ENCODE measurements around the gene SCD5.
A peak's percentile ranks its signal among the peaks of the same experiment; 100 is the strongest.

SCD5 gene

GRCh38 chr4:82630079-82630478, 168.5 kb downstream of the SCD5 start:
- no peak for DNase-seq (ENCODE audit: low spot score)

DNA sequence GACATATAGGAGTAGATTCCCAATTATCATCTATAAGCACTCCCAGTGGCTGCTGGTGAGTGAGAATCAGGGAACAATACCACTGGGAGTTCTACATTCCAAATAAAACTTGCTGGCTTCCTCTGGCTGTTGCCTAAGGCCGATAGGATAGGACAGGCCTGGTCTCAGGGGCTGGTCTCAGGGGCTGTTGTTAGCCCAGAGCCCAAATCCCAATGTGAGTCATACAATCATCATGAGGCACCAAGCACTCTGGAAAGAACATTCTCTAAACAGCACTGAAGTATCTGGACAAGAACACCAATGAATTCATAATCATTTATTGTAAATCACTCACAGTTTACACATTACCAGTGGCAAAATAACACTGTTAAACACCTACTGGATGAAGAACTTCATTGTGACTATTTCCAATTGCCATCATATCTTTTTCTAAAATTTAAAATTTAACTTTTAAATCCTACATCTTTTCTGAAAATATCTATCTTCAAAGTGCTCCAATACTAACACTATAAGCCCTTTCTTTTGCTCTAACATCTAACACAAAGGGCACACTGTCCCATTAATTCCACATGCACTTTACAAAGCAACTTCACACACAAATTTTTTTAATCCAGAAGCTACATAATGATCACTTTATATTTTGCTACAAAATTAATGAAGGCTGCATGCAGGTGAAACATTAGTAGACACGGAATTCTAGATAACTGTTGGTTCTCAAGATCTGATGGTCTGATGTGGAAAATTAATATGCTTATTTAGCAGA, 169.2 kb downstream of the SCD5 start:
- DNase-seq (ENCODE audit: low spot score), result no peak

DNA sequence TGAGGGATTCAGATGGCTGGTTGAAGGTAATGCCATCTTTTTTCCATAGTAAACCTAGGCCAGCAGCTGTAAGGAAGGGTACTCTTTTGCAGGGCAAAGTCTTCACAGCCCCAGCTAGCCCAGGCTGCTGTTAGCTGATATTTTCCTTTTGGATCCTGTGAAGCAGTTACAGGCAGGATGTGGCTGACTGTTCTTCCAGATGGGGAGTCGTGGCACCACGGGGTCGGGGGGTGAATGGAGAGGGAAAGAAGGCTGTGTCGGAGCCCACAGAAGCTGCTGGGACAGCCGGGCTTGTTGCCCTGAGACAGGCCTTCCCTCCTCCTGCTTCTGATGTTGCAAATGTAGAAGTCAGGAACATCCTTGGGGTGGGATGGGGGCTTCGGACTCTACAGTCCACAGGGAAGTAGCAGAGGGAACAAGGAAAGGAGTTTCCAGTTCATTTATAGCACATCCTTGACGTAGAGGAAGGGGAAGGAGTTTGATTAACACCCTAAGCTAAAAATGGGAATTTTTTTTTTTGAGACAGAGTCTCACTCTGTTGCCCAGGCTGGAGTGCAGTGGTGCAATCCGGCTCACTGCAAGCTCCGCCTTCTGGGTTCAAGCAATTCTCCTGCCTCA, 172.2 kb downstream of the SCD5 start:
- DNase-seq (ENCODE audit: low spot score), result no peak

DNA sequence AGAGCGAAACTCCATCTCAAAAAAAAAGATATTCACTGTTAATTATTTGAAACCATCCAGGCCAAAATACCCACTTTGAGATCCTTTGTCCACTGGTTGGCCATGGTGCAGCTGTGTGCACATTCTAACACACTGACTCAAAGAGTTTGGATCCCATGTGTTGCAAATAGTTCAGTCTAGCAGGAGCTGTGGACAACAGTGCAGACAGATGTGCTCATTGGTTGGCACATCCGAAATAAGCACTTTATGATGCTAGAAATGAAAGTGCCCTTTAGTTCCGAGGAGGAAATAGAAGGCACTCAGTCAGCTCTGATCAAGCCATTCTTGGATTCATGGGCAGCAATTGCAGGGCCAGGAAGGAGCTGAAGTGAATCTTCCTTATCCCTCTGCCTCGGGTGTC, 173.8 kb downstream of the SCD5 start:
- DNase-seq (ENCODE audit: low spot score), result no peak

DNA sequence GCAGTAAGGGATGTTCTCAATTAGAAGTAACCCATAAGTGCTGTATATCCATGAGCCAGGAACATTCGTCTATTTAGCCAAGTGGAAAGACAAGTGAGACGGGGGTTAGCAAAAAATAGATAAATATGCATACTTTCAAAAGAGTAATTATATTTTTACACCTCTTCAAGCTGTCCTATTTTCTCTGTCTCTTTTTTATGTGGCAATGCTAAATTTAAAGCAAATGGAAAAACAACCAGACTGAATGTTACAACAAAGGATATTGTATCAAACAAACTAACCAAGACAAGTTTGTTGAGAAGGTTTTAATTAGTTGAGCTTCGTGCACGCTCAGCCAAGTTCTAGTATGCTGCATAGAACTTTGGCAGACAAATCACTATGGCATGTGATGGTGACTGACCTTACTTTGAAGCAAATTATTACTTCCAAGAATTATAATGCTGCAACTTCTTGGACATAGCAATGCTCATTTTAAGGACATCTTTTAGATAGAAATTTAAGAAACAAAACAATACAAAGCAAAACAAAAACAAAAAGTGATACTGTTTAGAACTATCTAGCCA, 175.4 kb downstream of the SCD5 start:
- no peak for DNase-seq (ENCODE audit: low spot score)

- no peak for DNase-seq (ENCODE audit: low spot score)
These were observed 177.3 kb downstream of the SCD5 start for GRCh38 chr4:82621251-82621650.

- no peak for DNase-seq (ENCODE audit: low spot score)
These were observed 178.4 kb downstream of the SCD5 start for GRCh38 chr4:82620126-82620735.

- DNase-seq (ENCODE audit: low spot score), result no peak
These were observed 180.4 kb downstream of the SCD5 start for GRCh38 chr4:82618103-82618720.

DNA sequence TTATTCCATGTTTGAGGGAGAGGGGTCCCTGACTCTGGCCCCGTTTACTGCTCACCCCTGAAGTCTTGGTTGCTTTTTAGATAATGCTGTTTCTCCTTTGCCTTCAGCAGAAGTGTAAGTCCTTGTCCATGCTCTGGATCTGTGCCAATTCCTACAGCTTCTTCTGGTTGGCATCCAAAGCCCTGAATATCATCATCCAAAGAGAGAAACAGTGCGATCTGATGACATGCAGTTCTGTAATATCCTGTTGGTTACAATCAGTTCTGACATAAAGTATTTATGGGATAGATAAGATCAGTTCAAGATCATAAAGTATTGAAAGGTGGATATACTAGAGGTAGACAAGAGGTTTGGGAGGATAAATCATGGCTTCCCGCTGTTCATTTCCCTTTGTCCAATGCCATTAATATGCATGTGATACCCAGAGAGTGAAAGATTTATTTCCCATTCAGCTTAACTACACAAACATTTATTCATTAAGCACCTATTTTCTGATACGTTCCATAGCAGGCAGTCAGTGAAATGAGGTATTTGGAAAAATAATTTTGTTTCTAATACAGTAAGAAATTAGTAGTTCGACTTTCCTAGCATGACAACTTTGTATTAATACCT, 183.7 kb downstream of the SCD5 start:
- DNase-seq (ENCODE audit: low spot score), result no peak

GRCh38 chr4:82613121-82613520, 185.5 kb downstream of the SCD5 start:
- no peak for DNase-seq (ENCODE audit: low spot score)

GRCh38 chr4:82611982-82612381, 186.6 kb downstream of the SCD5 start:
- DNase-seq (ENCODE audit: low spot score), result no peak

GRCh38 chr4:82611527-82611926, 187.1 kb downstream of the SCD5 start:
- no peak for DNase-seq (ENCODE audit: low spot score)

- no peak for DNase-seq (ENCODE audit: low spot score)
These were observed 188.6 kb downstream of the SCD5 start for GRCh38 chr4:82610041-82610440.

GRCh38 chr4:82606622-82607021, 192.0 kb downstream of the SCD5 start:
- no peak for DNase-seq (ENCODE audit: low spot score)

DNA sequence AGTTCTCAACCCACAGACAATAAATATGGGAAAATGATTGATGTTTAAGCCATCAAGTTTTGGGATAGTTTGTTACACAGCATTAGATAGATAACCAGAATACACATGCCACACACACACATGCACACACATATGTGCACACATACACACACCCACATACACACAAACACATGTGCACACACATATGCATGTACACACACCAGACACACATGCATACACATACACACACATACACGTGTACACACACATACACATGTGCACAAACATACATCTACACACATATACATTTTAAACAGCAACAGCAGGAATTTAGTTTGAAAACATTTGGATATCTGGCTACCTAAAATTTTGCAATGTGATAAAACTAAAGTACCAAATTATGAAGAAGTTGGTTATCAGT, 194.1 kb downstream of the SCD5 start:
- no peak for DNase-seq (ENCODE audit: low spot score)

GRCh38 chr4:82601242-82602015, 197.2 kb downstream of the SCD5 start:
- DNase-seq (ENCODE audit: low spot score), result no peak

- DNase-seq (ENCODE audit: low spot score), result peak; percentile 44
These were observed 199.3 kb downstream of the SCD5 start for GRCh38 chr4:82599336-82599735.

- no peak for DNase-seq (ENCODE audit: low spot score)
These were observed 204.1 kb downstream of the SCD5 start for GRCh38 chr4:82594456-82594855.

DNA sequence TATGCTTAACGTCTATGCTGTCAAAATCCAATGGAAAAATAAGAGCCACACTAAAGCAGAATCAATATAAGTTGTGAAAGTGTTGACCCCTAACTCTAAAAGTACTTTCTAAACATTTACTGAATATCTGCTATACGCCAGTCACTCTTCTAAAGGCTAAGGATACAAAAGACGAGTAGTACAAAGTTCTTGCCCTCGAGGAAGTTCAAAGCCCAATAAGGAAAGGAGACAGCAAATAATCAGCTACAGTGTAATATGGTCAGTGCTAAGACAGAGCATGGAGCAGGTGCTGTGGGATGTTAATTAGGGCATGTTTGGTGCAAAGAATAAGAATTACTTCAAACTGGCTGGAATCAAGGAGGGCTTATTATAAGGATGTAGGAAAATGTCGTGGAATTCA, 205.2 kb downstream of the SCD5 start:
- no peak for DNase-seq (ENCODE audit: low spot score)

GRCh38 chr4:82592639-82593038, 206.0 kb downstream of the SCD5 start:
- no peak for DNase-seq (ENCODE audit: low spot score)

DNA sequence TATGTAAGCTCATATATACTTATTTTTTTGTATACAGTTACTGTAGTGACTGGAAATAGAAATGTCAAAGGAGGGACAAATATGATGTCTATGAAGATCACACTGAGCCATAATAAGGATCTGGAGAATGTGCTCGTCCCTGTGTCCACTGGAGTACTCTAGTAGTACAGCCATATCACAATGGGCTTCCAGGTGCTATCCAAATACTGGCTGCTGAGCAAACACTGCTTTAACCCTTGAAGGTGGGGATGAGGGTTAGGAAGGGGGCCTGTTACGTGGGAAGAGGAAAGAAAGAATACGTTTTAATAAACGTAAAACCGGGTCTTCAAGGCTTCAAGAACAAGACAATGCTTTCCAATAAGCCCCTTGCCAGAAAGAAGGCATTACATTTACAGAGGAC, 207.0 kb downstream of the SCD5 start:
- no peak for DNase-seq (ENCODE audit: low spot score)

DNA sequence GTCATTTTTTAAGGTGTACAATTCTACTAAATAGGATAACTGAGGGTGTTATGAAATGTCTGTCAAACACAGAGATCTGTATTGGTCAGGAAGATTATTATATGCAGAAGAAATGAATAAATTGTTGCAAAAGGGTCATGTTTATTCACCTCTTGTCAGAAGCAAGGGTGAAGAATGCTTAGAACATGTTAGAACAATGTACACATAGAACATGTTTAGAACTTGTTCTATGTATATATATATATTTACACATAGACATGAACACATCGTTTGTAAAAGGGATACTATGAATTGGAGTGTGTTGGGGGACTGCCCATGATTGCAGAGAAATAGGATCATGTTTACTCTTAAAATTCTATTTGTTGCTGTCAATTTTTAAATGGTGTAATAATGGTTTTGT, 208.8 kb downstream of the SCD5 start:
- no peak for DNase-seq (ENCODE audit: low spot score)

Data from D341Med (cell line).